HepG2 (cell line): ENCODE data around the gene PTMA. TPM values are rescaled to one million over a fixed set of nuclear protein-coding genes. Genes with fewer than 3 reads are reported as not detected.

Experiments used
- ARNT ChIP-seq: fragments of 450-650 bp; IDR thresholded peaks from 2 replicates; pipeline ENCODE4 v1.6.1; 2017
- BRF2 ChIP-seq: sonication (generic); formaldehyde crosslinking; IDR thresholded peaks from 2 replicates; pipeline ENCODE4 v1.8.1; 2022; ENCODE audit warnings: mild to moderate bottlenecking, missing genetic modification reagents
- DDIT3 ChIP-seq: sonication (generic); formaldehyde crosslinking; IDR thresholded peaks from 2 replicates; pipeline ENCODE4 v1.4.0; 2020; ENCODE audit warnings: mild to moderate bottlenecking, missing genetic modification reagents
- FOXM1 ChIP-seq: sonication (generic); formaldehyde crosslinking; IDR thresholded peaks from 2 replicates; pipeline ENCODE4 v1.5.0; 2020; ENCODE audit warnings: missing genetic modification reagents
- GATA4 ChIP-seq: sonication (generic); IDR thresholded peaks from 2 replicates; pipeline ENCODE4 v1.6.1; 2016; ENCODE audit warnings: antibody characterized with exemption, low read depth, borderline replicate concordance
- HNRNPL ChIP-seq: fragments of 200-400 bp; formaldehyde crosslinking; IDR thresholded peaks from 2 replicates; pipeline ENCODE4 v1.6.1; 2017; ENCODE audit warnings: mild to moderate bottlenecking, low read depth, low read length
- HOXA9 ChIP-seq: sonication (generic); formaldehyde crosslinking; IDR thresholded peaks from 2 replicates; pipeline ENCODE4 v1.8.1; 2022; ENCODE audit warnings: missing genetic modification reagents, mild to moderate bottlenecking, moderate library complexity, borderline replicate concordance
- IKZF1 ChIP-seq: fragments of 450-650 bp; IDR thresholded peaks from 2 replicates; pipeline ENCODE4 v1.7.1; 2016
- IKZF4 ChIP-seq: sonication (generic); formaldehyde crosslinking; IDR thresholded peaks from 2 replicates; pipeline ENCODE4 v1.5.1; 2020; ENCODE audit warnings: borderline replicate concordance, mild to moderate bottlenecking, low read depth, missing genetic modification reagents; ENCODE audit errors: not compliant biosample characterization
- MEIS2 ChIP-seq: sonication (generic); formaldehyde crosslinking; IDR thresholded peaks from 2 replicates; pipeline ENCODE4 v1.9.0; 2021; ENCODE audit warnings: mild to moderate bottlenecking, missing genetic modification reagents
- NCOA2 ChIP-seq: sonication (generic); formaldehyde crosslinking; IDR thresholded peaks from 2 replicates; pipeline ENCODE4 v1.8.0; 2022; ENCODE audit warnings: inconsistent platforms
- NR2C2 ChIP-seq: sonication (generic); formaldehyde crosslinking; IDR thresholded peaks from 2 replicates; pipeline ENCODE4 v1.4.0; 2020; ENCODE audit warnings: missing genetic modification reagents, mild to moderate bottlenecking, moderate library complexity, borderline replicate concordance
- PLSCR1 ChIP-seq: sonication (generic); formaldehyde crosslinking; IDR thresholded peaks from 2 replicates; pipeline ENCODE4 v1.5.0; 2020; ENCODE audit warnings: missing genetic modification reagents, mild to moderate bottlenecking, borderline replicate concordance
- PRPF4 ChIP-seq: fragments of 200-400 bp; formaldehyde crosslinking; IDR thresholded peaks from 2 replicates; pipeline ENCODE4 v1.6.1; 2016; ENCODE audit warnings: low read length, low read depth; ENCODE audit not compliant: poor library complexity, severe bottlenecking
- SOX5 ChIP-seq: IDR thresholded peaks from 2 replicates; pipeline ENCODE4 v1.6.1; 2016; ENCODE audit warnings: borderline replicate concordance
- SRF ChIP-seq: IDR thresholded peaks from 2 replicates; pipeline ENCODE4 v1.6.1; 2011; ENCODE audit warnings: mild to moderate bottlenecking, low read depth, low read length, moderate library complexity
- ZMYM2 ChIP-seq: sonication (generic); formaldehyde crosslinking; IDR thresholded peaks from 2 replicates; pipeline ENCODE4 v1.8.0; 2022; ENCODE audit warnings: mild to moderate bottlenecking, missing genetic modification reagents
- ZMYM4 ChIP-seq: sonication (generic); formaldehyde crosslinking; IDR thresholded peaks from 2 replicates; pipeline ENCODE4 v1.8.1; 2023; ENCODE audit warnings: mild to moderate bottlenecking, missing genetic modification reagents
- ZNF382 ChIP-seq: sonication (generic); formaldehyde crosslinking; IDR thresholded peaks from 2 replicates; pipeline ENCODE4 v1.5.0; 2020; ENCODE audit warnings: missing genetic modification reagents, mild to moderate bottlenecking, borderline replicate concordance
- ZNF564 ChIP-seq: sonication (generic); formaldehyde crosslinking; IDR thresholded peaks from 2 replicates; pipeline ENCODE4 v1.8.1; 2023; ENCODE audit warnings: mild to moderate bottlenecking, missing genetic modification reagents
- ZNF609 ChIP-seq: sonication (generic); formaldehyde crosslinking; IDR thresholded peaks from 2 replicates; pipeline ENCODE4 v1.4.0; 2020; ENCODE audit warnings: mild to moderate bottlenecking, missing genetic modification reagents, borderline replicate concordance
- ZNF7 ChIP-seq: IDR thresholded peaks from 2 replicates; pipeline ENCODE4 v1.6.1; 2016; ENCODE audit warnings: missing biosample characterization, missing genetic modification reagents
- ZSCAN30 ChIP-seq: sonication (generic); formaldehyde crosslinking; IDR thresholded peaks from 2 replicates; pipeline ENCODE4 v1.5.0; 2020; ENCODE audit warnings: mild to moderate bottlenecking, missing genetic modification reagents
- polyA plus RNA-seq, 8 experiments: library from polyadenylated mRNA; depleted of rRNA in 3 of 8; stranded (reverse) in 7 of 8; unstranded in 1 of 8; fragments of >200 nt; fragmentation: Illumina TruSeq in 4 of 8; extraction: Trizol in 4 of 8; gene quantifications; 2 replicates each; pipeline versions ENCODE4 v1.2.1 to v1.2.3, GENCODE V29; 2011 to 2016; ENCODE audit warnings: low read depth in 4 of 8, missing spikeins in 1 of 8, mixed read lengths in 1 of 8; ENCODE audit not compliant: insufficient read depth in 1 of 8
- total RNA-seq, 5 experiments: library from RNA; depleted of rRNA; stranded (reverse); fragments of >200 nt; fragmentation: Illumina TruSeq; extraction: Trizol; gene quantifications; 2 replicates each; pipeline ENCODE4 v1.2.3, GENCODE V29; 2016; ENCODE audit warnings: low read depth in 1 of 5

PTMA gene
- total and polyA plus RNA-seq, 2 of the 13 experiments (the other 11 are each of a cell fraction or from before 2014, with no cell fraction given): 190 to 1,086 TPM

- TF ChIP-seq ZNF382 (CRISPR knock-in tag) (no peak; the same call in 1 of the 2 replicates), NCOA2 (CRISPR knock-in tag) (peak; percentile 50; the same call in 1 of the 2 replicates), DDIT3 (CRISPR knock-in tag) (peak; percentile 27; the same call in 1 of the 2 replicates), HNRNPL (0 out of 2 replicates have a peak, but pooled peaks have one; percentile 35), SOX5 (peak; percentile 77; the same call in 1 of the 2 replicates), SRF (0 out of 2 replicates have a peak, but pooled peaks have one; percentile 8), ZMYM2 (CRISPR knock-in tag) (peak; percentile 86), HOXA9 (CRISPR knock-in tag) (peak; percentile 99), ZNF609 (peak; percentile 87), GATA4 (no peak), IKZF1 (no peak), PLSCR1 (CRISPR knock-in tag) (peak; percentile 98), ZNF564 (CRISPR knock-in tag) (peak; percentile 99), NR2C2 (CRISPR knock-in tag) (peak; percentile 87), ARNT (no peak), FOXM1 (CRISPR knock-in tag) (peak; percentile 96), PRPF4 (peak; percentile 83), ZMYM4 (CRISPR knock-in tag) (peak; percentile 95), MEIS2 (CRISPR knock-in tag) (peak; percentile 100), ZNF7 (0 out of 2 replicates have a peak, but pooled peaks have one; percentile 24), BRF2 (CRISPR knock-in tag) (peak; percentile 100), ZSCAN30 (CRISPR knock-in tag) (peak; percentile 90; the same call in 1 of the 2 replicates), IKZF4 (CRISPR knock-in tag) (peak; percentile 100)
These were observed 1.9 kb downstream of the PTMA start (continued) for GRCh38 chr2:231709981-231710798.
